ENCODE results near the gene SRGAP3.

Gene SRGAP3

DNA sequence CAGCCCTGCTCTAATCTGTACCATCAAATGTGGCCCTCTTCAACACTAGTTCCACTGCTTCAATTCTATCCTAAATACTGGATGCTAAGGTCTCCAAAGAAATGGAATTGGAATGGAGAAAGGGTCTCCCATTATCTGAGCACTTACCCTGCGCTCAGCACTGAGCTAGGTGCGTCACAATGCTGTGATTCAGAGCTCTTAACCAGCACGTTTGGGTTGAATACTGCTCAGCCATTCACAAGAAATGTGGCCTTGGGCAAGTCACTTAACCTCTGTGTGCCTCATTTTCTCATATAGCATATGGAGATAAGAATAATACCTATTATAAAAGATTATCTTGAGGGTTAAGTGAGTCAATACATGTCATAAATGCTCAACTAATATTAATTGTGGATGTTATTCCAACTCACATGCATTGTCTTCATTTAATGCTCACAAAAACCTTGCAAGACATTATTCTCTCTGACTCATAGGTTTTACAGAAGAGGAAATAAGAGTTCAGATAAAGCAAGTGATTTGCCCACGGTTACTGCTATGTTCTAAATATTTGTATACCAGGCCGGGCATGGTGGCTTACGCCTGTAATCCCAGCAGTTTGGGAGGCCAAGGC lies 27.4 kb upstream of the SRGAP3 start:
- Histone ChIP-seq H3K9me3 (ENCODE audit: insufficient read depth, low read length) (no peaks in the 10 kb centered on the region), H3K27ac (ENCODE audit: low read length) (no peak overlapping the region), H2AFZ (ENCODE audit: low read depth, low read length) (no peak overlapping the region)

GRCh38 chr3:9271903-9272302 lies 22.5 kb upstream of the SRGAP3 start:
- no peaks in the 10 kb centered on the region for H3K9me3 ChIP-seq (ENCODE audit: insufficient read depth, low read length)

More for the DNA sequence above, 27.4 kb upstream of the SRGAP3 start:
- Histone ChIP-seq H3K4me2 (ENCODE audit: low read length) (no peak overlapping the region), H3K27me3 (ENCODE audit: low read depth, low read length) (no peaks in the 10 kb centered on the region), H3K79me2 (ENCODE audit: low read length) (no peaks in the 10 kb centered on the region), H3K36me3 (replicated peaks; ENCODE audit: low read depth, low read length) (no peaks in the 10 kb centered on the region), H3K9ac (ENCODE audit: low read length) (no peak overlapping the region), H4K20me1 (ENCODE audit: insufficient read depth, low read length) (no peaks in the 10 kb centered on the region), H3K4me1 (ENCODE audit: low read length) (no peaks in the 10 kb centered on the region), H3K4me3 (ENCODE audit: low read length) (no peak overlapping the region)
- no peak for TF ChIP-seq EZH2phosphoT487 (IDR thresholded peaks at IDR 0.05; ENCODE audit: low read depth)
- TF ChIP-seq, protein P1, sequence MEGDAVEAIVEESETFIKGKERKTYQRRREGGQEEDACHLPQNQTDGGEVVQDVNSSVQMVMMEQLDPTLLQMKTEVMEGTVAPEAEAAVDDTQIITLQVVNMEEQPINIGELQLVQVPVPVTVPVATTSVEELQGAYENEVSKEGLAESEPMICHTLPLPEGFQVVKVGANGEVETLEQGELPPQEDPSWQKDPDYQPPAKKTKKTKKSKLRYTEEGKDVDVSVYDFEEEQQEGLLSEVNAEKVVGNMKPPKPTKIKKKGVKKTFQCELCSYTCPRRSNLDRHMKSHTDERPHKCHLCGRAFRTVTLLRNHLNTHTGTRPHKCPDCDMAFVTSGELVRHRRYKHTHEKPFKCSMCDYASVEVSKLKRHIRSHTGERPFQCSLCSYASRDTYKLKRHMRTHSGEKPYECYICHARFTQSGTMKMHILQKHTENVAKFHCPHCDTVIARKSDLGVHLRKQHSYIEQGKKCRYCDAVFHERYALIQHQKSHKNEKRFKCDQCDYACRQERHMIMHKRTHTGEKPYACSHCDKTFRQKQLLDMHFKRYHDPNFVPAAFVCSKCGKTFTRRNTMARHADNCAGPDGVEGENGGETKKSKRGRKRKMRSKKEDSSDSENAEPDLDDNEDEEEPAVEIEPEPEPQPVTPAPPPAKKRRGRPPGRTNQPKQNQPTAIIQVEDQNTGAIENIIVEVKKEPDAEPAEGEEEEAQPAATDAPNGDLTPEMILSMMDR (IDR thresholded peaks at IDR 0.05; ENCODE audit: low read depth, low read length): no peak

DNA sequence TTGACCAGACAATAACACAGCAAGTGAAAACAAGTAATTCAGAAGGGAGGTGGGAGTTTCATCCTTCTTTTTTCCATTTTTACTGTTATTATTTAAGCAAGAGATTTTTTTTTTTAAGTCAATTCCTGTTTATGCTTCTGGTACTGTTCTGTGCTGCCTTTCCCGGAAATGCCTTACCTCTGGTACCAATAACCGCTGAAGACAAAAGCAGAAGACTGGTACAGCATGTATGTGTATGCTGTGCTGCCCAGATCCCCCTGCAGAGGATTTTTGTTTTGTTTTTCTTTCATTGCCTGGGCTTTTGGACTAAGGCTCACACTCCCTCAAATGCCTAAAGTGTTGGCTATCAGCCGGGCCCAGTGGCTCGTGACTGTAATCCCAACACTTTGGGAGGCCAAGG lies 21.3 kb upstream of the SRGAP3 start:
- Histone ChIP-seq H3K36me3 (replicated peaks; ENCODE audit: low read depth, low read length) (no peaks in the 10 kb centered on the region), H3K4me3 (ENCODE audit: low read length) (no peak overlapping the region)
- TF ChIP-seq, protein P1 (IDR thresholded peaks at IDR 0.05; ENCODE audit: low read depth, low read length): no peak
- TF ChIP-seq EZH2phosphoT487 (IDR thresholded peaks at IDR 0.05; ENCODE audit: low read depth): no peak

More at GRCh38 chr3:9271903-9272302, 22.5 kb upstream of the SRGAP3 start:
- TF ChIP-seq EZH2phosphoT487 (IDR thresholded peaks at IDR 0.05; ENCODE audit: low read depth): no peak
- TF ChIP-seq, protein P1 (IDR thresholded peaks at IDR 0.05; ENCODE audit: low read depth, low read length): no peak
- Histone ChIP-seq H4K20me1 (ENCODE audit: insufficient read depth, low read length) (no peaks in the 10 kb centered on the region), H3K27me3 (ENCODE audit: low read depth, low read length) (no peaks in the 10 kb centered on the region; the same call in 1 of the 2 replicates), H3K4me1 (ENCODE audit: low read length) (no peaks in the 10 kb centered on the region), H3K4me2 (ENCODE audit: low read length) (no peak overlapping the region), H2AFZ (ENCODE audit: low read depth, low read length) (no peak overlapping the region), H3K9ac (ENCODE audit: low read length) (no peak overlapping the region), H3K79me2 (ENCODE audit: low read length) (no peaks in the 10 kb centered on the region), H3K27ac (ENCODE audit: low read length) (no peak overlapping the region), H3K36me3 (replicated peaks; ENCODE audit: low read depth, low read length) (no peaks in the 10 kb centered on the region), H3K4me3 (ENCODE audit: low read length) (no peak overlapping the region)

GRCh38 chr3:9266716-9267115 lies 17.3 kb upstream of the SRGAP3 start:
- Histone ChIP-seq H4K20me1 (ENCODE audit: insufficient read depth, low read length) (no peaks in the 10 kb centered on the region), H3K79me2 (ENCODE audit: low read length) (no peaks in the 10 kb centered on the region), H3K4me1 (ENCODE audit: low read length) (no peaks in the 10 kb centered on the region), H3K27ac (ENCODE audit: low read length) (no peak overlapping the region), H3K9ac (ENCODE audit: low read length) (no peak overlapping the region), H3K9me3 (ENCODE audit: insufficient read depth, low read length) (no peaks in the 10 kb centered on the region), H3K27me3 (ENCODE audit: low read depth, low read length) (no peaks in the 10 kb centered on the region; the same call in 1 of the 2 replicates), H3K4me2 (ENCODE audit: low read length) (no peak overlapping the region), H3K36me3 (replicated peaks; ENCODE audit: low read depth, low read length) (no peaks in the 10 kb centered on the region), H2AFZ (ENCODE audit: low read depth, low read length) (no peak overlapping the region), H3K4me3 (ENCODE audit: low read length) (no peak overlapping the region)
- TF ChIP-seq EZH2phosphoT487 (IDR thresholded peaks at IDR 0.05; ENCODE audit: low read depth): no peak
- TF ChIP-seq, protein P1 (IDR thresholded peaks at IDR 0.05; ENCODE audit: low read depth, low read length): no peak

More for the DNA sequence above, 21.3 kb upstream of the SRGAP3 start:
- Histone ChIP-seq H3K4me2 (ENCODE audit: low read length) (no peak overlapping the region), H3K9me3 (ENCODE audit: insufficient read depth, low read length) (no peaks in the 10 kb centered on the region), H3K9ac (ENCODE audit: low read length) (no peak overlapping the region), H2AFZ (ENCODE audit: low read depth, low read length) (no peak overlapping the region), H3K4me1 (ENCODE audit: low read length) (no peaks in the 10 kb centered on the region), H4K20me1 (ENCODE audit: insufficient read depth, low read length) (no peaks in the 10 kb centered on the region), H3K27me3 (ENCODE audit: low read depth, low read length) (no peaks in the 10 kb centered on the region; the same call in 1 of the 2 replicates), H3K79me2 (ENCODE audit: low read length) (no peaks in the 10 kb centered on the region), H3K27ac (ENCODE audit: low read length) (no peak overlapping the region)

All from OCI-LY3 (cell line).